Natural killer cell (primary cell): ENCODE results near the gene NUAK1. TPM values are rescaled to one million over a fixed set of nuclear protein-coding genes. Genes with fewer than 3 reads are reported as not detected.
A peak's percentile ranks its signal among the peaks of the same experiment; 100 is the strongest.

Experiments
- ATAC-seq, 3 donors: fragments of 150-1000 bp in 2 of 3; fragments of 200-7000 bp in 1 of 3; cut with Tn5 transposase; 1 replicate in 1 of 3; 2 replicates in 2 of 3; pipeline ENCODE4 v1.10.0; 2021; ENCODE audit warnings: mild to moderate bottlenecking in 2 of 3, moderate library complexity in 2 of 3
- DNase-seq, 2 donors: peaks; one replicate each; pipeline versions ENCODE4 v3.0.0 to v3.0.0-alpha.2; 2013 to 2021; ENCODE audit warnings: mixed read lengths in 1 of 2
- H3K27ac ChIP-seq: one replicate; pipeline ENCODE4 v1.5.1; 2013; ENCODE audit warnings: mild to moderate bottlenecking, low read length
- H3K27me3 ChIP-seq: one replicate; pipeline ENCODE4 v1.6.1; 2013; ENCODE audit warnings: low read length; ENCODE audit not compliant: control insufficient read depth, insufficient read depth
- H3K36me3 ChIP-seq: one replicate; pipeline ENCODE4 v1.6.1; 2013; ENCODE audit warnings: low read length; ENCODE audit not compliant: control insufficient read depth, insufficient read depth
- H3K4me1 ChIP-seq: one replicate; pipeline ENCODE4 v1.6.1; 2013; ENCODE audit warnings: low read length; ENCODE audit not compliant: control insufficient read depth, insufficient read depth
- H3K4me3 ChIP-seq: one replicate; pipeline ENCODE4 v1.5.1; 2013; ENCODE audit warnings: low read length
- H3K9me3 ChIP-seq: one replicate; pipeline ENCODE4 v1.6.1; 2013; ENCODE audit warnings: low read length; ENCODE audit not compliant: control insufficient read depth, insufficient read depth
- H3K27ac Mint-ChIP-seq, 2 donors: one replicate each; pipeline ENCODE4 v1.8.0; 2022; ENCODE audit warnings: mild to moderate bottlenecking in 2 of 2, mixed read lengths in 2 of 2, moderate library complexity in 1 of 2
- H3K27me3 Mint-ChIP-seq, 2 donors: one replicate each; pipeline ENCODE4 v1.8.0; 2022; ENCODE audit warnings: low read depth in 2 of 2, mixed read lengths in 2 of 2
- H3K36me3 Mint-ChIP-seq: one replicate; pipeline ENCODE4 v1.8.0; 2022; ENCODE audit warnings: mixed read lengths
- H3K4me1 Mint-ChIP-seq, 2 donors: one replicate each; pipeline ENCODE4 v1.8.0; 2022; ENCODE audit warnings: mixed read lengths in 2 of 2
- H3K4me3 Mint-ChIP-seq: one replicate; pipeline ENCODE4 v1.8.0; 2022; ENCODE audit warnings: mild to moderate bottlenecking, moderate library complexity, mixed read lengths
- H3K9me3 Mint-ChIP-seq, 2 donors: one replicate each; pipeline ENCODE4 v1.8.0; 2022; ENCODE audit warnings: mixed read lengths in 2 of 2
- WGBS: methylation state at CpG from one replicate; pipeline ENCODE4 v1.1.7; 2013; ENCODE audit warnings: missing lambda C conversion rate; ENCODE audit not compliant: insufficient coverage; 5-methylcytosine and 5-hydroxymethylcytosine counted together
- intact Hi-C: fragments of 100-400 bp; cut with micrococcal nuclease; formaldehyde crosslinking; loops from one replicate; pipeline ENCODE4 v1.14.2; 2022
- total RNA-seq, 4 donors: library from RNA; stranded (reverse); fragments of 120-200 nt in 1 of 4; gene quantifications; one replicate each; pipeline versions ENCODE4 v1.2.3 to v1.2.4, GENCODE V29; 2013 to 2022
- TF ChIP-seq, protein P1 (sequence below): fragments of 200-600 bp; IDR thresholded peaks from one replicate; pipeline ENCODE4 v1.8.0; 2022; ENCODE audit warnings: antibody characterized with exemption

Gene NUAK1
- total RNA-seq, 3 donors from 2014 or later (not counting 1 experiment from before 2014, with no cell fraction given), result 1.4 to 10.9 (median 3.4) TPM

- 82% methylated on average over 13 of the region's 13 CpGs for WGBS
- Histone ChIP-seq H3K27ac (no peak overlapping the region), H3K36me3 (no peaks in the 10 kb centered on the region), H3K4me1 (peaks cover 34% of the 10 kb centered on the region), H3K4me3 (no peak overlapping the region), H3K27me3 (no peaks in the 10 kb centered on the region), H3K9me3 (no peaks in the 10 kb centered on the region)
- Mint-ChIP-seq H3K9me3 (no peaks in the 10 kb centered on the region), H3K27ac (peak overlapping the region; percentile 70 to 78), H3K27me3 (peaks cover 0 to 23% of the 10 kb centered on the region in 2 donors), H3K4me3 (no peak overlapping the region), H3K4me1 (peaks cover 15 to 21% of the 10 kb centered on the region in 2 donors), H3K36me3 (no peaks in the 10 kb centered on the region)
- TF ChIP-seq, protein P1, sequence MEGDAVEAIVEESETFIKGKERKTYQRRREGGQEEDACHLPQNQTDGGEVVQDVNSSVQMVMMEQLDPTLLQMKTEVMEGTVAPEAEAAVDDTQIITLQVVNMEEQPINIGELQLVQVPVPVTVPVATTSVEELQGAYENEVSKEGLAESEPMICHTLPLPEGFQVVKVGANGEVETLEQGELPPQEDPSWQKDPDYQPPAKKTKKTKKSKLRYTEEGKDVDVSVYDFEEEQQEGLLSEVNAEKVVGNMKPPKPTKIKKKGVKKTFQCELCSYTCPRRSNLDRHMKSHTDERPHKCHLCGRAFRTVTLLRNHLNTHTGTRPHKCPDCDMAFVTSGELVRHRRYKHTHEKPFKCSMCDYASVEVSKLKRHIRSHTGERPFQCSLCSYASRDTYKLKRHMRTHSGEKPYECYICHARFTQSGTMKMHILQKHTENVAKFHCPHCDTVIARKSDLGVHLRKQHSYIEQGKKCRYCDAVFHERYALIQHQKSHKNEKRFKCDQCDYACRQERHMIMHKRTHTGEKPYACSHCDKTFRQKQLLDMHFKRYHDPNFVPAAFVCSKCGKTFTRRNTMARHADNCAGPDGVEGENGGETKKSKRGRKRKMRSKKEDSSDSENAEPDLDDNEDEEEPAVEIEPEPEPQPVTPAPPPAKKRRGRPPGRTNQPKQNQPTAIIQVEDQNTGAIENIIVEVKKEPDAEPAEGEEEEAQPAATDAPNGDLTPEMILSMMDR, result no peak
- intact Hi-C loops, result no loop called here
- ATAC-seq (no peak), DNase-seq (no peak)
Observed at GRCh38 chr12:106112145-106112821, 26.5 kb downstream of the NUAK1 start.

DNA sequence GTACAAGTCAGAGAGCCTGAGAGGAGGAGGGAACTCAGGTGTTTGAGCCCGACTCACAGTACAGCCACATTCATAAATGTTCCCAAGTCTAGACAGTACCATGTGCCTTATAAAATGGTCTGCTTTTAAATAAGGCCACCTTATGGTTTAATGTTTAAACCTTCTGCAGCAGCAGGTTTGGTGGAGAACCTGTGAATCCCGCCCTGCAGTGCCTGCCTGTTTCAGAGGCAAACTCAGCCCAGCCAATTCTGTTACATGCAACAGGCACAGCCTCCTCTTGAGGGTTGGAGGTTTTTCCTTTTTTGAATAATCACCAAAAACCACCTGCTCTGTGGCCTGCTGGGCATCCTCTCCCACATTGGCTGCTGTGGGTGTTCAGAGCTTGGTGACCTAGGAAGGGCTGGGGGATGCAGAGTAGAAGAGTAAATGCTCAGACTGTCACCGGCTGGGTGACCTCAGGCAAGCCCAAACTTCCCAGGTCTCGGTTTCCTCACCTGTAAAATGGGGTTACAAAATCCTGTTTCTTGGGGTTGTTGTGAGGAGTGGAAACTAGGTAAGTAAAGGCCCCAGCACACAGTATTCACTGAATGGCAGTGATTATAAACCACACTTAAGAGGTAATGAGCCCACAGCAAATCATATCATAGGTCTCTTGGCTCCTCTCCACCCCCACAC, 28.0 kb downstream of the NUAK1 start:
- no peak overlapping the region for H3K4me3 Mint-ChIP-seq
- Histone ChIP-seq H3K36me3 (no peaks in the 10 kb centered on the region), H3K27me3 (no peaks in the 10 kb centered on the region), H3K4me1 (peaks cover 34% of the 10 kb centered on the region), H3K27ac (no peak overlapping the region), H3K4me3 (no peak overlapping the region), H3K9me3 (no peaks in the 10 kb centered on the region)
- no peaks in the 10 kb centered on the region for H3K9me3 Mint-ChIP-seq
- H3K27ac Mint-ChIP-seq, result no peak overlapping the region
- intact Hi-C loops, result no loop called here
- peaks cover 15 to 21% of the 10 kb centered on the region in 2 donors for H3K4me1 Mint-ChIP-seq
- no peak for DNase-seq
- ATAC-seq, result no peak
- TF ChIP-seq, protein P1, result no peak
- WGBS, result 70% methylated on average over 3 of the region's 4 CpGs
- H3K36me3 Mint-ChIP-seq, result no peaks in the 10 kb centered on the region
- H3K27me3 Mint-ChIP-seq, result peaks cover 0 to 27% of the 10 kb centered on the region in 2 donors

GRCh38 chr12:106109168-106109910, 29.4 kb downstream of the NUAK1 start:
- H3K36me3 ChIP-seq, result no peaks in the 10 kb centered on the region
- Mint-ChIP-seq H3K9me3 (no peaks in the 10 kb centered on the region), H3K27me3 (peaks cover 2 to 31% of the 10 kb centered on the region in 2 donors), H3K4me3 (no peak overlapping the region), H3K4me1 (peaks cover 15 to 21% of the 10 kb centered on the region in 2 donors), H3K27ac (no peak overlapping the region), H3K36me3 (no peaks in the 10 kb centered on the region)
- DNase-seq, result no peak
- H3K27ac ChIP-seq, result no peak overlapping the region
- TF ChIP-seq, protein P1, result no peak
- no peak for ATAC-seq
- intact Hi-C loops, result no loop called here
- 70% methylated on average over 4 of the region's 4 CpGs for WGBS
- no peak overlapping the region for H3K4me3 ChIP-seq
- no peaks in the 10 kb centered on the region for H3K9me3 ChIP-seq
- no peaks in the 10 kb centered on the region for H3K27me3 ChIP-seq
- H3K4me1 ChIP-seq, result peaks cover 34% of the 10 kb centered on the region
